ENCODE results near the gene TEAD1.

DNA sequence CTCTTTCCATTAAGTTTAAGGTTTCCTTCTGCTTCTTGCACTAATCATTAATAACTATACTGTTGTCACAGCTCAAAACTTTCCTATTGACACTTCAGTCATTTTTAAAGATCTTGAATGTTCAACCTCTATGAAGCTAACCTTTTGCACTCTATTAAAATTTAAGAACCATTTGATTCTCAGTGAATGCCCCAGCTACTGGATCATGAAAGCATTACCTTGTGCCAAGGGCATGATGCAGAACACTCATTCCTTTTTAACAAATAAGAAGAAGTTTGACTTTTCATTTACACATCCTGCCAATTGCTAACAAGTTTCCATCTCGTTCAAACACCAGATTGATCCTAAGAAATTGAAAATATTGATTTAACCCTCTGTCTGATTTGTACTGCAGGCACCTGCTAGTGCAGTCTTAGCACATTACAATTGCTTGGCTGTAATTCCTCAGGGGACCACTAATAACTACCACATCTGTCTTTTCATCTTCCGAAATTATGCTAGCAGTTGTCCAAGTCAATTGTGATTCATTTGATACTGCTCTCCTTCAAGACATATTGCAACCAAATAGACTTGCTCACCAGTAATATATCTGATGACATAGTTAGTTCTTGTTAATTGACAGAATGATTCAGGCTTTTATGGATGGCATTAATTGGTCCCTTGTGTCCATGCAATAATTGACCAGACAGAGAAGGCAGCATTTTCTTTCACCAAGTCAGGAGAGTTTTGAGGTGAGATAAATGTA is 158.4 kb downstream of the TEAD1 start:
- TF ChIP-seq EZH2 (IDR thresholded peaks at IDR 0.05; ENCODE audit: low read depth, unreplicated experiment): no peak
- TF ChIP-seq, protein P1, sequence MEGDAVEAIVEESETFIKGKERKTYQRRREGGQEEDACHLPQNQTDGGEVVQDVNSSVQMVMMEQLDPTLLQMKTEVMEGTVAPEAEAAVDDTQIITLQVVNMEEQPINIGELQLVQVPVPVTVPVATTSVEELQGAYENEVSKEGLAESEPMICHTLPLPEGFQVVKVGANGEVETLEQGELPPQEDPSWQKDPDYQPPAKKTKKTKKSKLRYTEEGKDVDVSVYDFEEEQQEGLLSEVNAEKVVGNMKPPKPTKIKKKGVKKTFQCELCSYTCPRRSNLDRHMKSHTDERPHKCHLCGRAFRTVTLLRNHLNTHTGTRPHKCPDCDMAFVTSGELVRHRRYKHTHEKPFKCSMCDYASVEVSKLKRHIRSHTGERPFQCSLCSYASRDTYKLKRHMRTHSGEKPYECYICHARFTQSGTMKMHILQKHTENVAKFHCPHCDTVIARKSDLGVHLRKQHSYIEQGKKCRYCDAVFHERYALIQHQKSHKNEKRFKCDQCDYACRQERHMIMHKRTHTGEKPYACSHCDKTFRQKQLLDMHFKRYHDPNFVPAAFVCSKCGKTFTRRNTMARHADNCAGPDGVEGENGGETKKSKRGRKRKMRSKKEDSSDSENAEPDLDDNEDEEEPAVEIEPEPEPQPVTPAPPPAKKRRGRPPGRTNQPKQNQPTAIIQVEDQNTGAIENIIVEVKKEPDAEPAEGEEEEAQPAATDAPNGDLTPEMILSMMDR (conservative IDR thresholded peaks at IDR 0.05; ENCODE audit: low read depth in 2 of 2): no peak
- no peak for TF ChIP-seq EZH2phosphoT487 (IDR thresholded peaks at IDR 0.05; ENCODE audit: unreplicated experiment)
- TF ChIP-seq POLR2AphosphoS5 (IDR thresholded peaks at IDR 0.05; ENCODE audit: low read depth): no peak
- TF ChIP-seq CREB1 (CRISPR knock-in tag; IDR thresholded peaks at IDR 0.05; ENCODE audit: low read depth): no peak
